SKM-1 (cell line): ENCODE data around the gene NUCB2.
A peak's percentile ranks its signal among the peaks of the same experiment; 100 is the strongest.

Experiments used
- DNase-seq: peaks from one replicate; lab custom pipeline; 2025; ENCODE audit not compliant: unreplicated experiment; lab: John Stamatoyannopoulos, UW

NUCB2 gene

GRCh38 chr11:17331669-17332068 lies 55.1 kb downstream of the NUCB2 start:
- no peak for DNase-seq

- DNase-seq = no peak
Observed at GRCh38 chr11:17333799-17334586, 57.5 kb downstream of the NUCB2 start.

GRCh38 chr11:17343257-17343656 lies 66.7 kb downstream of the NUCB2 start:
- DNase-seq = no peak

GRCh38 chr11:17343907-17344306 lies 67.4 kb downstream of the NUCB2 start:
- DNase-seq = no peak

- DNase-seq = no peak
Observed at GRCh38 chr11:17347676-17348075, 71.1 kb downstream of the NUCB2 start.

DNA sequence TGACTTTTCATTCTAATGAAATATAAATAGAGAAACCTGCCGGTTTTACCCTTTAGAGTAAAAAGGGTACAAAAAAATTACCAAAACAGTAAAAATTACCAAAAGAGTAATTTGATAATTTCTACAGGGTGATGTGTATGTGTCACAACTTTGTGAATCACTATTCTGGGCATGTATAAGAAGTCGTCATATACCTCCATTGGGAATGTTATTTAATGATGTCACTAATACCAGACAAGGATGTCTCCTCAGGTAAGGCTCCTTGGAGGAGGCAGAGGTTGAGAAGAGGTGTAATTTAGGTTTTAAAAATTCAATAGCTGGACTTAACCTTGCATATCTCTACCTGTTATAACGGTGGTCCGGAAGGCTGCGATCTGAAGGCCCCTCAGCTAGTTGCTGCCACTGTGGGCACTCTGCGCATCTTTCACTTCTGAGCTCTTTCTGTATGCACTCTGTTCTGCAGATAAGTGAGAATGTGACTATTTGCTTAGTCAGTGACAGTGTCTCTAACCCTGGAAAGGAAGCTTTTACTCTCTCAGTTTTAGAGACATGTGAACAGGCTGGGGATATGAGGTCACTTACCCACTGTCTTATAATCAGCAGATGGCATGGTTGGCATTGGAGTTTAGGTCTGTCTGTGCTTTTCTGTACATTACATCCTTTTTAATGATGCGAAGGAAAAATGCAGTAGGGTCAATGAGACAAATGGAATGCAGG lies 74.1 kb downstream of the NUCB2 start:
- no peak for DNase-seq

DNA sequence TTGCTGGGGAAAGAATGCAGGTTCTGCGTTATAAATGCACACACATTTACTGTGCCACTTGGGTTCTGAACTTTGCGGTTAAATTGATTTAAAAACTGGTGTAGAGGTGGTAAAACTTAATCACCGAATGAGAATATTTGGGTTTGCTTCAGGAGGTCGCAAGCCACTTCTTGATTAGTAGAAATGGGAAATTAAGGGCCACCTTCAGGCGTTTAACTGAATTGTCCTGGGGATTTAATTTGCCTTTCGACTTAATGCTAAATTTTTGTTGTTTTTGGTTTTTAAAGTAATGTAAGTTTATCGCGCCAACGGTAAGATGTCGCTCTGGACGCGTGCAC lies 74.6 kb downstream of the NUCB2 start:
- no peak for DNase-seq

DNA sequence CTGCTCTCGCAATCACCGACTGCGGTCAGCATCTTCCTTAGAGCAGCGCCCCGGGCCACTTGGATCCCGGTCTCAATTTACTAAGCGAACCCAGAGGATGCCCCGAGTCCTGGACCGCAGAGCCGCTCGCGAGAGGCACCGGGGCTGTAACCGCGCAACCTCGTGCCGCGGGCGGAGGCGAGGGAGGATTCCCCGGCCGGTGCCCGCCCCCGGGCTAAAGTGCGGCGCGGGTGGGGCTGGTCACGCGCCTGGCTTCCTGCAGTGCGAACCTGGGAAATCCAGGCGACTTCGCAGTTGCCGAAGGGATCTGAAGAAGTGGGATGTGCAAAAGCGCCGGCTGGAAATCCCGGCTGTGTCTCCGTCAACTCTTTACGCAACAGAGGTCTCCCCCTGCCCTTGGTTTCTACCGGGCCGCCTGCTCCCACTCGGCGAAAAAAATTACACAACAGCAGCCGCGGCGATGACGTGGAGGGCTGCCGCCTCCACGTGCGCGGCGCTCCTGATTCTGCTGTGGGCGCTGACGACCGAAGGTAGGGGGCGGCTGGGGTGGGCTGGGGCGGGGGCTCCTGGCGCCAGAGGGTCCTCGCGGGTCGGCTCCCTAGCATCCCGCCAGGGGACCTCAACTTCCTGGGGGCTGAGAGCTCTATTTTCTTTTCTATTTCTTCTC lies 75.1 kb downstream of the NUCB2 start, which contains the start of gene NCR3LG1:
TSS of gene NCR3LG1 (plus strand) at position 291 of the 667 bp plus-strand sequence. CDS start at position 461, 170 bp downstream.
- DNase-seq = peak; percentile 60

- peak; percentile 22 for DNase-seq
Observed at GRCh38 chr11:17352950-17353820, 76.6 kb downstream of the NUCB2 start.

DNA sequence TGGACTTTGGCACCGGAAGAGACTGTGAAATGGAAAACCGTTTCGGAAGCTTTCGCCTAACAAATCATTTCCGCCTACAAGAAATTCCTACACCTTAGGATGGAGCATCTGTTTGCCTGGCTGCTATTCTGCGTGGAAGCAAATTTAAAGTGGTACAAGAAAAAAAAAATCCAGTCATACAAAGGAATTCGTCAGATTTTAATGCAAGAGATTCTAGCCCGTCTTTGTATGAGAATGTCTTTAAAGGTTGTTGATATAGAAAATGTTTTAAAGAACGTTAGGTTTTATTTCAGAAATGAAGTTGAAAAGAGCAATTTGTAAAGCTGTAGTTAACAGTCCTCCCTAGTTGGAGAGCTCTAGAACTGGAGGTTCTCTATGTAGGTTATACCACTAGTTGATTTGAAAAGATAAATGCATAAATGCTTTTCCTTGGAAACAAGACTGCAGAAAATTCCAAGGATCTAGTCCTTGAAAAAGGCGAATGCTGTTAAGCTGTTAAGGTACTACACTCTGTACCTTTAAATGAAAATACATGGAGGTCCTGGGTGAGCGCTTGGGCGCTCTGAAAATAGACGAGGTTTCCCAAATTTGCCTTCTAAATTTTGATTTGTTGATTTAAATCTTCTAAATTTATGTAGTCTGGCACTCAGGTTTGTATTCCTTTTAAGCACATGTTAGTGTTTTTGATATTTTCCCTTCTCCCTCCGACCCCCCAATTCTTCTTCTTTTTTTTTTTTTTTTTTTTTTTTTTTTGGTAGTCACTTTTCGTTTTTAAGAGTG lies 77.5 kb downstream of the NUCB2 start:
- DNase-seq = no peak

GRCh38 chr11:17354601-17354991 lies 78.1 kb downstream of the NUCB2 start:
- DNase-seq = peak; percentile 69

- DNase-seq = no peak
Observed at GRCh38 chr11:17366495-17366894, 90.0 kb downstream of the NUCB2 start.

DNA sequence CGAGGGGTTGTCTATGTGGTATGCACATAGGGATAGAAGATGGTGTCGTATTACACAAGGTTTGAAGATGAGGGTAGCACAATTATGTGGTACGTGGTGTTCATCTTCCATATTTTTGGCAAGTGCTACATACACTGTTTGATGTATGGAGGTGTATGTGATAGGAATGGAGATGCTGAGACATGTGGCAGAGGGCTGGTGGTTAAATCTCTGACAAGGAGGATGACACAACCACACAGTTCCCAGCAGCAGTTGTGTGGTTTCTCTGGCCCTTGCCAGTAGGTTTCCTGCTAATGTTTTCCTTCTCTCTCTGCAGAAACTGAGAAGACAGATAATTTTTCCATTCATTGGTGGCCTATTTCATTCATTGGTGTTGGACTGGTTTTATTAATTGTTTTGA lies 92.0 kb downstream of the NUCB2 start:
- DNase-seq = no peak

GRCh38 chr11:17369094-17369493 lies 92.6 kb downstream of the NUCB2 start:
- no peak for DNase-seq

- DNase-seq = no peak
Observed at GRCh38 chr11:17369684-17370243, 93.2 kb downstream of the NUCB2 start.

GRCh38 chr11:17371614-17372013 lies 95.1 kb downstream of the NUCB2 start:
- no peak for DNase-seq

DNA sequence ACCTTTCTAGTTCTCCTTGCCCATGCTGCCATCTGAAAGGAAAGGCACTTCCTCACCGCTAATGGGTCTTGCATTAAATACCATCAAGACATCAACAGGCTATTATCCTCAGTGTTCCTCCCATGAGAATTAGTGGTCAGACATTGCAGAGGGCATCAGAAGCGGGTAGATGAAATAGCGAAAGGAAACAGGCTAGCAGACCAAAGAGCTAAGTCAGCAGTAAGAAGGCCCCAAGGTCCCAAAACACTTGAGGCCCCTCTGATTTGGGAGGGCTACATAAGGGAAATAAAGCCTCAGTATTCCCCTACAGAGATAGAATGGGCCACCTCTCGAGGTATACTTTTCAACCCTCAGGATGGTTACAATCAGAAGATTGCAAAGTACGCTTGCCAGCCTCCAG lies 99.0 kb downstream of the NUCB2 start:
- no peak for DNase-seq

- no peak for DNase-seq
Observed at GRCh38 chr11:17376493-17376892, 100.0 kb downstream of the NUCB2 start.

GRCh38 chr11:17378655-17379054 lies 102.1 kb downstream of the NUCB2 start:
- no peak for DNase-seq
